Neural progenitor cell (in vitro differentiated cells): ENCODE data around the gene RRAS. TPM values are rescaled to one million over a fixed set of nuclear protein-coding genes. Genes with fewer than 3 reads are reported as not detected.

ENCODE experiments used
- DNase-seq: peaks from one replicate; pipeline ENCODE4 v3.0.0-alpha.2; 2016; ENCODE audit warnings: low spot score
- H2AFZ ChIP-seq: fragments of 200-600 bp; sonication (generic); replicated peaks from 2 replicates; pipeline ENCODE4 v1.6.1; 2016; ENCODE audit warnings: antibody characterized with exemption
- H3F3A ChIP-seq: fragments of 200-600 bp; sonication (generic); 2 replicates; pipeline ENCODE4 v1.6.1; 2016; ENCODE audit warnings: antibody characterized with exemption, low read depth
- H3K27ac ChIP-seq: fragments of 200-600 bp; sonication (generic); 2 replicates; pipeline ENCODE4 v1.5.1; 2016; ENCODE audit warnings: mild to moderate bottlenecking
- H3K27me3 ChIP-seq: fragments of 200-600 bp; sonication (generic); 2 replicates; pipeline ENCODE4 v1.6.1; 2016; ENCODE audit warnings: mild to moderate bottlenecking, moderate library complexity
- H3K36me3 ChIP-seq: fragments of 200-600 bp; sonication (generic); 2 replicates; pipeline ENCODE4 v1.5.1; 2016
- H3K4me1 ChIP-seq: fragments of 200-600 bp; sonication (generic); 2 replicates; pipeline ENCODE4 v1.6.1; 2016; ENCODE audit warnings: mixed run types
- H3K4me2 ChIP-seq: fragments of 200-600 bp; sonication (generic); 2 replicates; pipeline ENCODE4 v1.6.1; 2016
- H3K4me3 ChIP-seq: fragments of 200-600 bp; sonication (generic); 2 replicates; pipeline ENCODE4 v1.5.1; 2016
- H3K79me2 ChIP-seq: fragments of 200-600 bp; sonication (generic); 2 replicates; pipeline ENCODE4 v1.6.1; 2016; ENCODE audit warnings: low read depth
- H3K9ac ChIP-seq: fragments of 200-600 bp; sonication (generic); 2 replicates; pipeline ENCODE4 v1.6.1; 2016
- H3K9me3 ChIP-seq: fragments of 200-600 bp; sonication (generic); 2 replicates; pipeline ENCODE4 v1.5.1; 2016; ENCODE audit warnings: low read depth
- H4K20me1 ChIP-seq: fragments of 200-600 bp; sonication (generic); 2 replicates; pipeline ENCODE4 v1.6.1; 2016; ENCODE audit warnings: low read depth
- H3K27ac Mint-ChIP-seq: 3 replicates; pipeline ENCODE4 v1.8.0; 2021; ENCODE audit warnings: mixed read lengths
- H3K27me3 Mint-ChIP-seq: 2 replicates; pipeline ENCODE4 v1.8.0; 2022; ENCODE audit warnings: low read depth, mild to moderate bottlenecking, inconsistent platforms, moderate library complexity, mixed read lengths; ENCODE audit not compliant: insufficient read depth
- H3K36me3 Mint-ChIP-seq: 3 replicates; pipeline ENCODE4 v1.8.0; 2021; ENCODE audit warnings: mixed read lengths
- H3K4me1 Mint-ChIP-seq: 3 replicates; pipeline ENCODE4 v1.8.0; 2021; ENCODE audit warnings: mixed read lengths
- H3K4me3 Mint-ChIP-seq: 3 replicates; pipeline ENCODE4 v1.8.0; 2021; ENCODE audit warnings: mild to moderate bottlenecking, moderate library complexity, mixed read lengths
- H3K9me3 Mint-ChIP-seq: 3 replicates; pipeline ENCODE4 v1.8.0; 2020; ENCODE audit warnings: mixed read lengths
- EZH2 ChIP-seq: fragments of 200-600 bp; sonication (generic); IDR thresholded peaks from 2 replicates; pipeline ENCODE4 v1.6.1; 2017; ENCODE audit warnings: antibody characterized with exemption, mild to moderate bottlenecking, moderate library complexity
- EZH2phosphoT487 ChIP-seq: fragments of 200-600 bp; sonication (generic); IDR thresholded peaks from 2 replicates; pipeline ENCODE4 v1.6.1; 2017; ENCODE audit warnings: antibody characterized with exemption
- microRNA-seq: library from miRNA; unstranded; fragments of <30 nt; microRNA quantifications from one replicate; pipeline ENCODE4, GENCODE V29; 2016
- small RNA-seq: library from RNA; depleted of rRNA; stranded (forward); fragments of <200 nt; gene quantifications from one replicate; pipeline ENCODE3, GENCODE V24; 2015
- total RNA-seq: library from RNA; depleted of rRNA; stranded (reverse); fragments of >200 nt; gene quantifications from 2 replicates; pipeline ENCODE4 v1.2.3, GENCODE V29; 2015; ENCODE audit warnings: low replicate concordance
- TF ChIP-seq, protein P1 (sequence below): fragments of 200-600 bp; sonication (generic); IDR thresholded peaks from 2 replicates; pipeline ENCODE4 v1.5.1; 2017; ENCODE audit warnings: antibody characterized with exemption, mild to moderate bottlenecking

The RRAS gene
- total RNA-seq, 1 donor from 2014 or later: 9.6 TPM

DNA sequence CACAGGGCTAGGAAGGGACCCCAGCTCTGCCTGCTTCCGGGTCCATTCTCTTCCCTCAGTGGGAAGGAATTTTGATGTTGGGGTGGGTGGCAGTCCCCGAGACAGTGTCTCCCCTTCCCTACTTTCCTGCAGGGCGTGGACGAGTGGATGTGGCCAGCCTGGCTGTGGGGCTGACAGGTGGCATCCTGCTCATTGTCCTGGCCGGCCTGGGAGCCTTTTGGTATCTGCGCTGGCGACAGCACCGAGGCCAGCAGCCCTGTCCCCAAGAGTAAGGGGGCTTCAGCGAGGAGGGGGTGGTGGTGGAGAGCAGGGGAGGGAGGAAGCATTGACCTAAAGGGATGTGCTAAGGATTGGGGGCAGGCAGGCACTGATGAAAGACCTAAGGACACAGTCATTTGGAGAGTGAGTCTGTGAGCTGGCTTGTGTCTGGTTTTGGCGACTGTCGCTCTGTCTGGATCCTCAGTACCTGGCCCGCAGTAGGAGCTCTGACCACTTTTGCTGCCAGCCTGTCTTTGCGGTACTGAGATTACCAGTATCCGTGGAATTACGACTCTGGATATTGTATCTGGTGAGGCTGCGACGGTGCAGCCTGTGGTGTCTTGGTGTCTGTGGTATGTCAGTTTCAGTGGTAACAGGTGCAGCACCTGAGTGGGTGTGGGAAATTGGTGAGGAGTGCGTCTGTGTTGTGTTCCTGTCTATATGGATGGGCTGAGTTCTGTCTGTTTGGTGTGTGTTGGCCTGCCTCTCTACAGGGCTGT, 51.4 kb downstream of the RRAS start:
- no peaks in the 10 kb centered on the region for H3K9me3 Mint-ChIP-seq
- Histone ChIP-seq H4K20me1 (peaks cover 13% of the 10 kb centered on the region), H3K4me1 (peaks cover 10% of the 10 kb centered on the region), H3K4me2 (no peak overlapping the region), H3K4me3 (no peak overlapping the region), H3K79me2 (peaks cover 23% of the 10 kb centered on the region), H3F3A (peaks cover 51% of the 10 kb centered on the region), H3K9me3 (no peaks in the 10 kb centered on the region), H3K9ac (no peak overlapping the region), H3K27ac (no peak overlapping the region), H3K36me3 (no peaks in the 10 kb centered on the region), H3K27me3 (no peaks in the 10 kb centered on the region), H2AFZ (no peak overlapping the region)
- TF ChIP-seq, protein P1, sequence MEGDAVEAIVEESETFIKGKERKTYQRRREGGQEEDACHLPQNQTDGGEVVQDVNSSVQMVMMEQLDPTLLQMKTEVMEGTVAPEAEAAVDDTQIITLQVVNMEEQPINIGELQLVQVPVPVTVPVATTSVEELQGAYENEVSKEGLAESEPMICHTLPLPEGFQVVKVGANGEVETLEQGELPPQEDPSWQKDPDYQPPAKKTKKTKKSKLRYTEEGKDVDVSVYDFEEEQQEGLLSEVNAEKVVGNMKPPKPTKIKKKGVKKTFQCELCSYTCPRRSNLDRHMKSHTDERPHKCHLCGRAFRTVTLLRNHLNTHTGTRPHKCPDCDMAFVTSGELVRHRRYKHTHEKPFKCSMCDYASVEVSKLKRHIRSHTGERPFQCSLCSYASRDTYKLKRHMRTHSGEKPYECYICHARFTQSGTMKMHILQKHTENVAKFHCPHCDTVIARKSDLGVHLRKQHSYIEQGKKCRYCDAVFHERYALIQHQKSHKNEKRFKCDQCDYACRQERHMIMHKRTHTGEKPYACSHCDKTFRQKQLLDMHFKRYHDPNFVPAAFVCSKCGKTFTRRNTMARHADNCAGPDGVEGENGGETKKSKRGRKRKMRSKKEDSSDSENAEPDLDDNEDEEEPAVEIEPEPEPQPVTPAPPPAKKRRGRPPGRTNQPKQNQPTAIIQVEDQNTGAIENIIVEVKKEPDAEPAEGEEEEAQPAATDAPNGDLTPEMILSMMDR: no peak
- no peak for TF ChIP-seq EZH2
- TF ChIP-seq EZH2phosphoT487: no peak
- H3K36me3 Mint-ChIP-seq: no peaks in the 10 kb centered on the region
- peaks cover 9% of the 10 kb centered on the region for H3K27me3 Mint-ChIP-seq
- H3K4me3 Mint-ChIP-seq: no peak overlapping the region
- peaks cover 27% of the 10 kb centered on the region for H3K4me1 Mint-ChIP-seq
- no peak for DNase-seq
- peak overlapping the region; percentile 62 for H3K27ac Mint-ChIP-seq

- peaks cover 9% of the 10 kb centered on the region for H3K27me3 Mint-ChIP-seq
- peaks cover 20% of the 10 kb centered on the region for H3K4me1 Mint-ChIP-seq
- no peaks in the 10 kb centered on the region for H3K36me3 Mint-ChIP-seq
- no peak overlapping the region for H3K27ac Mint-ChIP-seq
- no peaks in the 10 kb centered on the region for H3K36me3 ChIP-seq
- no peak overlapping the region for H3K4me2 ChIP-seq
- H4K20me1 ChIP-seq: peaks cover 3% of the 10 kb centered on the region
- H3K27me3 ChIP-seq: no peaks in the 10 kb centered on the region
- no peak overlapping the region for H3K4me3 ChIP-seq
- H3F3A ChIP-seq: peaks cover 40% of the 10 kb centered on the region
- peaks cover 12% of the 10 kb centered on the region for H3K79me2 ChIP-seq
- no peak overlapping the region for H3K9ac ChIP-seq
- H2AFZ ChIP-seq: no peak overlapping the region
- H3K4me3 Mint-ChIP-seq: no peak overlapping the region
- H3K4me1 ChIP-seq: peaks cover 10% of the 10 kb centered on the region
- TF ChIP-seq EZH2phosphoT487: no peak
- no peak for TF ChIP-seq EZH2
- TF ChIP-seq, protein P1: no peak
- H3K9me3 Mint-ChIP-seq: no peaks in the 10 kb centered on the region
- H3K9me3 ChIP-seq: no peaks in the 10 kb centered on the region
- DNase-seq: no peak
- H3K27ac ChIP-seq: no peak overlapping the region
Observed at GRCh38 chr19:49587227-49587626, 52.7 kb downstream of the RRAS start.

Small RNA genes lying within 50 kb of the gene (microRNA-seq; reads per million reads assigned to microRNA genes)
- gene MIR5088: not detected

Small RNA genes lying within 50 kb of the gene (small RNA-seq; reads per million reads assigned to genes)
- not detected for gene MIR5088

Other genes with a start within 250 kb of the RRAS start
- not detected in 2 replicates for gene PTH2, start 216.7 kb downstream of the RRAS start, total RNA-seq
- 0.09 TPM in 1 of 2 replicates, not detected in the other for gene GFY, start 214.8 kb downstream of the RRAS start, total RNA-seq
- gene SLC17A7, start 198.6 kb downstream of the RRAS start, total RNA-seq: 1.4 TPM in 2 replicates
- gene PIH1D1, start 188.3 kb downstream of the RRAS start, total RNA-seq: 133 and 168 TPM in 2 replicates
- 14.7 and 77.6 TPM in 2 replicates for gene ALDH16A1, start 186.9 kb downstream of the RRAS start, total RNA-seq
- 0.24 and 0.96 TPM in 2 replicates for gene FLT3LG, start 165.9 kb downstream of the RRAS start, total RNA-seq
- 2,053 and 3,348 TPM in 2 replicates for gene RPL13A, start 152.5 kb downstream of the RRAS start, total RNA-seq
- gene RPS11, start 143.7 kb downstream of the RRAS start, total RNA-seq: 5,448 and 6,772 TPM in 2 replicates
- 10.0 and 30.8 TPM in 2 replicates for gene FCGRT, start 127.5 kb downstream of the RRAS start, total RNA-seq
- gene RCN3, start 112.1 kb downstream of the RRAS start, total RNA-seq: 4.2 and 4.5 TPM in 2 replicates
- gene NOSIP, start 59.6 kb downstream of the RRAS start, total RNA-seq: 26.2 and 68.3 TPM in 2 replicates
- gene PRRG2, start 58.8 kb downstream of the RRAS start, total RNA-seq: 0.09 and 0.68 TPM in 2 replicates
- gene PRR12, start 49.0 kb downstream of the RRAS start, total RNA-seq: 3.2 and 9.0 TPM in 2 replicates
- gene SCAF1, start 2.1 kb upstream of the RRAS start, total RNA-seq: 8.7 and 27.5 TPM in 2 replicates
- 29.5 and 65.1 TPM in 2 replicates for gene IRF3, start 25.7 kb upstream of the RRAS start, total RNA-seq
- 6.1 and 41.8 TPM in 2 replicates for gene BCL2L12, start 25.8 kb upstream of the RRAS start, total RNA-seq
- gene PRMT1, start 37.1 kb upstream of the RRAS start, total RNA-seq: 480 and 755 TPM in 2 replicates
- gene ADM5, start 49.5 kb upstream of the RRAS start, total RNA-seq: 6.0 and 9.4 TPM in 2 replicates
- gene CPT1C, start 51.0 kb upstream of the RRAS start, total RNA-seq: 51.7 and 105 TPM in 2 replicates
- 0.37 TPM in 1 of 2 replicates, not detected in the other for gene TSKS, start 123.2 kb upstream of the RRAS start, total RNA-seq
- gene AP2A1, start 126.9 kb upstream of the RRAS start, total RNA-seq: 61.6 and 137 TPM in 2 replicates
- 24.6 and 37.8 TPM in 2 replicates for gene FUZ, start 173.1 kb upstream of the RRAS start, total RNA-seq
- gene MED25, start 178.1 kb upstream of the RRAS start, total RNA-seq: 44.9 and 54.1 TPM in 2 replicates
- gene PTOV1, start 211.0 kb upstream of the RRAS start, total RNA-seq: 63.5 and 218 TPM in 2 replicates
- gene PNKP, start 227.4 kb upstream of the RRAS start, total RNA-seq: 41.1 and 72.4 TPM in 2 replicates
- gene AKT1S1, start 237.2 kb upstream of the RRAS start, total RNA-seq: 2.3 and 13.6 TPM in 2 replicates
- 10.4 and 15.9 TPM in 2 replicates for gene TBC1D17, start 237.6 kb upstream of the RRAS start, total RNA-seq